ENCODE results near the gene CHD5.

DNA sequence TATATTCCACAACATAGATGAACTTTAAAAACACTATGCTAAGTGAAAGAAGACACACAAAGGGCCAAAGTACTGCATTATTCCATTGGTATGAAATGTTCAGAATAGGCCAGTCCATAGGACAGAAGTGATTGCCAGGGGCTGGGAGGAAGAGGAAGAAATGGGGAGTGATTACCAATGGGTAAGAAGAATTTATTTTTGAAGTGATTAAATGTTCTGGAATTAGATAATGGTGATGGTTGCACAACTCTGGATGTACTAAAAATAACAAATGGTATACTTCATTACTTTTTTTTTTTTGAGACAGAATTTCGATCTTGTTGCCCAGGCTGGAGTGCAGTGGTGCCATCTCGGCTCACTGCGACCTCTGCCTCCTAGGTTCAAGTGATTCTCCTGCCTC, 61.7 kb downstream of the CHD5 start:
- TF ChIP-seq, protein P1, sequence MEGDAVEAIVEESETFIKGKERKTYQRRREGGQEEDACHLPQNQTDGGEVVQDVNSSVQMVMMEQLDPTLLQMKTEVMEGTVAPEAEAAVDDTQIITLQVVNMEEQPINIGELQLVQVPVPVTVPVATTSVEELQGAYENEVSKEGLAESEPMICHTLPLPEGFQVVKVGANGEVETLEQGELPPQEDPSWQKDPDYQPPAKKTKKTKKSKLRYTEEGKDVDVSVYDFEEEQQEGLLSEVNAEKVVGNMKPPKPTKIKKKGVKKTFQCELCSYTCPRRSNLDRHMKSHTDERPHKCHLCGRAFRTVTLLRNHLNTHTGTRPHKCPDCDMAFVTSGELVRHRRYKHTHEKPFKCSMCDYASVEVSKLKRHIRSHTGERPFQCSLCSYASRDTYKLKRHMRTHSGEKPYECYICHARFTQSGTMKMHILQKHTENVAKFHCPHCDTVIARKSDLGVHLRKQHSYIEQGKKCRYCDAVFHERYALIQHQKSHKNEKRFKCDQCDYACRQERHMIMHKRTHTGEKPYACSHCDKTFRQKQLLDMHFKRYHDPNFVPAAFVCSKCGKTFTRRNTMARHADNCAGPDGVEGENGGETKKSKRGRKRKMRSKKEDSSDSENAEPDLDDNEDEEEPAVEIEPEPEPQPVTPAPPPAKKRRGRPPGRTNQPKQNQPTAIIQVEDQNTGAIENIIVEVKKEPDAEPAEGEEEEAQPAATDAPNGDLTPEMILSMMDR (IDR thresholded peaks at IDR 0.05): no peak
- TF ChIP-seq POLR2A (IDR thresholded peaks at IDR 0.05): no peak
